ENCODE results near the gene NPLOC4.

The NPLOC4 gene

DNA sequence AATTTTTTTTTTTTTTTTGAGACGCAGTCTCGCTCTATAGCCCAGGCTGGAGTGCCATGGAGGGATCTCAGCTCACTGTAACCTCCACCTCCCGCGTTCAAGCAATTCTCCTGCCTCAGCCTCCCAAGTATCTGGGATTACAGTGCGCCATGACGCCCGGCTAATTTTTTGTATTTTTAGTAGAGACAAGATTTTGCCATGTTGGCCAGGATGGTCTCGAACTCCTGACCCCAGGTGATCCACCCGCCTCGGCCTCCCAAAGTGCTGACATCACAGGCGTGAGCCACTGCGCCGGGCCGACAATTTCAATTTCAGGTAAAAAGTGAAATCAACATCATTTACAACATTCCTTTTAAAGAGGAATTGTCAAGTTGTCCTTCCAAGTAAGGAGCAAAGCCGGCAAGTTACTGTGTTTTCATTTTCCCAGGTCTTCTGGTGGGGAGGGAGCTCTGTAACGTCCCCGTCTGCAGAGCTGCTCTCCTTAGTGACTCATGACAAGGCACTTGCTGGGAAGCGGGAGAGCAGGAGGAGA is 873 bp downstream of the NPLOC4 start:
- peak overlapping the region; percentile 83 for H3K4me3 ChIP-seq (ENCODE audit: low read depth, low read length)
- TF ChIP-seq GLI2 (tag by site-specific recombination; IDR thresholded peaks at IDR 0.05; ENCODE audit: borderline replicate concordance, low read depth) (no peak), MZF1 (tag by site-specific recombination; IDR thresholded peaks at IDR 0.05; ENCODE audit: borderline replicate concordance) (peak; percentile 81; the same call in 1 of the 2 replicates), ZNF202 (tag by site-specific recombination; IDR thresholded peaks at IDR 0.05; ENCODE audit: borderline replicate concordance) (no peak), ZNF629 (tag by site-specific recombination; IDR thresholded peaks at IDR 0.05) (0 out of 2 replicates have a peak, but pooled peaks have one; percentile 5), ZNF521 (tag by site-specific recombination; IDR thresholded peaks at IDR 0.05) (no peak), ZNF214 (tag by site-specific recombination; IDR thresholded peaks at IDR 0.05; ENCODE audit: borderline replicate concordance) (no peak), WT1 (tag by site-specific recombination; IDR thresholded peaks at IDR 0.05) (peak; percentile 24; the same call in 1 of the 2 replicates), ZNF138 (tag by site-specific recombination; IDR thresholded peaks at IDR 0.05; ENCODE audit: borderline replicate concordance) (no peak), ZEB2 (tag by site-specific recombination; IDR thresholded peaks at IDR 0.05) (0 out of 2 replicates have a peak, but pooled peaks have one; percentile 21), ZNF211 (tag by site-specific recombination; IDR thresholded peaks at IDR 0.05; ENCODE audit: low read depth) (no peak), HOXA7 (CRISPR knock-in tag; IDR thresholded peaks at IDR 0.05; ENCODE audit: borderline replicate concordance) (no peak), ZNF221 (tag by site-specific recombination; IDR thresholded peaks at IDR 0.05; ENCODE audit: borderline replicate concordance) (no peak)
- TF ChIP-seq, protein P1, sequence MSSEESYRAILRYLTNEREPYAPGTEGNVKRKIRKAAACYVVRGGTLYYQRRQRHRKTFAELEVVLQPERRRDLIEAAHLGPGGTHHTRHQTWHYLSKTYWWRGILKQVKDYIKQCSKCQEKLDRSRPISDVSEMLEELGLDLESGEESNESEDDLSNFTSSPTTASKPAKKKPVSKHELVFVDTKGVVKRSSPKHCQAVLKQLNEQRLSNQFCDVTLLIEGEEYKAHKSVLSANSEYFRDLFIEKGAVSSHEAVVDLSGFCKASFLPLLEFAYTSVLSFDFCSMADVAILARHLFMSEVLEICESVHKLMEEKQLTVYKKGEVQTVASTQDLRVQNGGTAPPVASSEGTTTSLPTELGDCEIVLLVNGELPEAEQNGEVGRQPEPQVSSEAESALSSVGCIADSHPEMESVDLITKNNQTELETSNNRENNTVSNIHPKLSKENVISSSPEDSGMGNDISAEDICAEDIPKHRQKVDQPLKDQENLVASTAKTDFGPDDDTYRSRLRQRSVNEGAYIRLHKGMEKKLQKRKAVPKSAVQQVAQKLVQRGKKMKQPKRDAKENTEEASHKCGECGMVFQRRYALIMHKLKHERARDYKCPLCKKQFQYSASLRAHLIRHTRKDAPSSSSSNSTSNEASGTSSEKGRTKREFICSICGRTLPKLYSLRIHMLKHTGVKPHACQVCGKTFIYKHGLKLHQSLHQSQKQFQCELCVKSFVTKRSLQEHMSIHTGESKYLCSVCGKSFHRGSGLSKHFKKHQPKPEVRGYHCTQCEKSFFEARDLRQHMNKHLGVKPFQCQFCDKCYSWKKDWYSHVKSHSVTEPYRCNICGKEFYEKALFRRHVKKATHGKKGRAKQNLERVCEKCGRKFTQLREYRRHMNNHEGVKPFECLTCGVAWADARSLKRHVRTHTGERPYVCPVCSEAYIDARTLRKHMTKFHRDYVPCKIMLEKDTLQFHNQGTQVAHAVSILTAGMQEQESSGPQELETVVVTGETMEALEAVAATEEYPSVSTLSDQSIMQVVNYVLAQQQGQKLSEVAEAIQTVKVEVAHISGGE (tag by site-specific recombination; conservative IDR thresholded peaks at IDR 0.05; ENCODE audit: low read depth), result 0 out of 2 replicates have a peak, but pooled peaks have one; percentile 21
- TF ChIP-seq, protein P2, sequence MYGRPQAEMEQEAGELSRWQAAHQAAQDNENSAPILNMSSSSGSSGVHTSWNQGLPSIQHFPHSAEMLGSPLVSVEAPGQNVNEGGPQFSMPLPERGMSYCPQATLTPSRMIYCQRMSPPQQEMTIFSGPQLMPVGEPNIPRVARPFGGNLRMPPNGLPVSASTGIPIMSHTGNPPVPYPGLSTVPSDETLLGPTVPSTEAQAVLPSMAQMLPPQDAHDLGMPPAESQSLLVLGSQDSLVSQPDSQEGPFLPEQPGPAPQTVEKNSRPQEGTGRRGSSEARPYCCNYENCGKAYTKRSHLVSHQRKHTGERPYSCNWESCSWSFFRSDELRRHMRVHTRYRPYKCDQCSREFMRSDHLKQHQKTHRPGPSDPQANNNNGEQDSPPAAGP (tag by site-specific recombination; IDR thresholded peaks at IDR 0.05), result peak; percentile 37; the same call in 1 of the 2 replicates
- H3K9me3 ChIP-seq (ENCODE audit: control insufficient read depth, insufficient read depth, low read depth, low read length), result no peaks in the 10 kb centered on the region
- peak overlapping the region; percentile 98 for H3K27ac ChIP-seq (ENCODE audit: extremely low read depth, low read depth, low read length)
- H3K36me3 ChIP-seq (ENCODE audit: control insufficient read depth in 2 of 2, insufficient read depth in 1 of 2, low read length in 2 of 2), result peaks cover 6 to 13% of the 10 kb centered on the region in 2 experiments
- H3K4me1 ChIP-seq (ENCODE audit: control insufficient read depth, insufficient read depth, low read length), result peaks cover 9% of the 10 kb centered on the region; the same call in 1 of the 2 replicates
- POLR2A ChIA-PET, result interaction anchor here (0.6 to 2.0 kb wide), 10 partner anchors 19 to 413 kb away, joined by 3 to 6 read pairs (median 5); partner anchors contain the start of genes ARL16, CCDC137, CEP131 and HGS
- CTCF ChIA-PET, result interaction anchor here (0.6 to 0.8 kb wide), 4 partner anchors 29 to 1534 kb away, joined by 3 to 5 read pairs (median 4); partner anchors contain the start of genes ARL16 and HGS

DNA sequence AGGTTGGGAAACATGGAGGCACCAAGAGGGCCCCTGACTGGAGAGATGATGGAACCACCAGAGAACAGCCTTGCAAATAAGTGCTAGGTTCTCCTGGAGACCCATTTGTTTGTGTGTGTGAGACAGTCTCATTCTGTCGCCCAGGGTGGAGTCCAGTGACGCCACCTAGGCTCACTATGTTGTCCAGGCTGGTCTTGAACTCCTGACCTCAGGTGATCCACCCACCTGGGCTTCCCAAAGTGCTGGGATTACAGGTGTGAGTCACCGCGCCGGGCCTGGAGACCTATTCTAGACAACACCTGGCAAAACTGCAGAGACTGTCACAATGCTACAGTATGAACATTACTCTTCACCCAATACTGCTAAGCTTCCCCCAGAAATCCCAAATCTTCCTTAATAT is 1.5 kb downstream of the NPLOC4 start:
- POLR2A ChIA-PET, result no interaction called here
- H3K27ac ChIP-seq (ENCODE audit: extremely low read depth, low read depth, low read length), result no peak overlapping the region; the same call in 1 of the 2 replicates
- no peaks in the 10 kb centered on the region for H3K9me3 ChIP-seq (ENCODE audit: control insufficient read depth, insufficient read depth, low read depth, low read length)
- peaks cover 9% of the 10 kb centered on the region; the same call in 1 of the 2 replicates for H3K4me1 ChIP-seq (ENCODE audit: control insufficient read depth, insufficient read depth, low read length)
- CTCF ChIA-PET, result interaction anchor here (0.6 to 1.8 kb wide), 5 partner anchors 30 to 1534 kb away, joined by 3 to 9 read pairs (median 4); partner anchors contain the start of genes ARL16 and HGS
- H3K36me3 ChIP-seq (ENCODE audit: control insufficient read depth in 2 of 2, insufficient read depth in 1 of 2, low read length in 2 of 2), result peaks cover 7 to 15% of the 10 kb centered on the region in 2 experiments
- H3K4me3 ChIP-seq (ENCODE audit: low read depth, low read length), result no peak overlapping the region; the same call in 1 of the 2 replicates
- TF ChIP-seq RBAK (tag by site-specific recombination; IDR thresholded peaks at IDR 0.05) (no peak), ZFP37 (tag by site-specific recombination; IDR thresholded peaks at IDR 0.05) (no peak), ZSCAN23 (tag by site-specific recombination; IDR thresholded peaks at IDR 0.05) (no peak), BCL11B (tag by site-specific recombination; IDR thresholded peaks at IDR 0.05; ENCODE audit: low read depth) (no peak), ZNF132 (tag by site-specific recombination; IDR thresholded peaks at IDR 0.05; ENCODE audit: borderline replicate concordance) (no peak)
- TF ChIP-seq, protein P3, sequence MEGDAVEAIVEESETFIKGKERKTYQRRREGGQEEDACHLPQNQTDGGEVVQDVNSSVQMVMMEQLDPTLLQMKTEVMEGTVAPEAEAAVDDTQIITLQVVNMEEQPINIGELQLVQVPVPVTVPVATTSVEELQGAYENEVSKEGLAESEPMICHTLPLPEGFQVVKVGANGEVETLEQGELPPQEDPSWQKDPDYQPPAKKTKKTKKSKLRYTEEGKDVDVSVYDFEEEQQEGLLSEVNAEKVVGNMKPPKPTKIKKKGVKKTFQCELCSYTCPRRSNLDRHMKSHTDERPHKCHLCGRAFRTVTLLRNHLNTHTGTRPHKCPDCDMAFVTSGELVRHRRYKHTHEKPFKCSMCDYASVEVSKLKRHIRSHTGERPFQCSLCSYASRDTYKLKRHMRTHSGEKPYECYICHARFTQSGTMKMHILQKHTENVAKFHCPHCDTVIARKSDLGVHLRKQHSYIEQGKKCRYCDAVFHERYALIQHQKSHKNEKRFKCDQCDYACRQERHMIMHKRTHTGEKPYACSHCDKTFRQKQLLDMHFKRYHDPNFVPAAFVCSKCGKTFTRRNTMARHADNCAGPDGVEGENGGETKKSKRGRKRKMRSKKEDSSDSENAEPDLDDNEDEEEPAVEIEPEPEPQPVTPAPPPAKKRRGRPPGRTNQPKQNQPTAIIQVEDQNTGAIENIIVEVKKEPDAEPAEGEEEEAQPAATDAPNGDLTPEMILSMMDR (tag by site-specific recombination; IDR thresholded peaks at IDR 0.05), result no peak
- TF ChIP-seq, protein P4, sequence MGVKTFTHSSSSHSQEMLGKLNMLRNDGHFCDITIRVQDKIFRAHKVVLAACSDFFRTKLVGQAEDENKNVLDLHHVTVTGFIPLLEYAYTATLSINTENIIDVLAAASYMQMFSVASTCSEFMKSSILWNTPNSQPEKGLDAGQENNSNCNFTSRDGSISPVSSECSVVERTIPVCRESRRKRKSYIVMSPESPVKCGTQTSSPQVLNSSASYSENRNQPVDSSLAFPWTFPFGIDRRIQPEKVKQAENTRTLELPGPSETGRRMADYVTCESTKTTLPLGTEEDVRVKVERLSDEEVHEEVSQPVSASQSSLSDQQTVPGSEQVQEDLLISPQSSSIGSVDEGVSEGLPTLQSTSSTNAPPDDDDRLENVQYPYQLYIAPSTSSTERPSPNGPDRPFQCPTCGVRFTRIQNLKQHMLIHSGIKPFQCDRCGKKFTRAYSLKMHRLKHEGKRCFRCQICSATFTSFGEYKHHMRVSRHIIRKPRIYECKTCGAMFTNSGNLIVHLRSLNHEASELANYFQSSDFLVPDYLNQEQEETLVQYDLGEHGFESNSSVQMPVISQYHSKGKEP (tag by site-specific recombination; IDR thresholded peaks at IDR 0.05), result no peak
- TF ChIP-seq, protein P5, sequence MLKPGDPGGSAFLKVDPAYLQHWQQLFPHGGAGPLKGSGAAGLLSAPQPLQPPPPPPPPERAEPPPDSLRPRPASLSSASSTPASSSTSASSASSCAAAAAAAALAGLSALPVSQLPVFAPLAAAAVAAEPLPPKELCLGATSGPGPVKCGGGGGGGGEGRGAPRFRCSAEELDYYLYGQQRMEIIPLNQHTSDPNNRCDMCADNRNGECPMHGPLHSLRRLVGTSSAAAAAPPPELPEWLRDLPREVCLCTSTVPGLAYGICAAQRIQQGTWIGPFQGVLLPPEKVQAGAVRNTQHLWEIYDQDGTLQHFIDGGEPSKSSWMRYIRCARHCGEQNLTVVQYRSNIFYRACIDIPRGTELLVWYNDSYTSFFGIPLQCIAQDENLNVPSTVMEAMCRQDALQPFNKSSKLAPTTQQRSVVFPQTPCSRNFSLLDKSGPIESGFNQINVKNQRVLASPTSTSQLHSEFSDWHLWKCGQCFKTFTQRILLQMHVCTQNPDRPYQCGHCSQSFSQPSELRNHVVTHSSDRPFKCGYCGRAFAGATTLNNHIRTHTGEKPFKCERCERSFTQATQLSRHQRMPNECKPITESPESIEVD (tag by site-specific recombination; IDR thresholded peaks at IDR 0.05), result no peak

Data from HEK293 (cell line).